Epithelial cell of esophagus (primary cell): ENCODE measurements around the gene APEX2.

Experiments
- DNase-seq: peaks from one replicate; pipeline ENCODE4 v3.0.0; 2010; ENCODE audit warnings: low read depth
- H3K4me3 ChIP-seq: 2 replicates; pipeline ENCODE4 v1.5.1; 2011; ENCODE audit warnings: mild to moderate bottlenecking, low read length, control low read depth
- TF ChIP-seq, protein P1 (sequence below): IDR thresholded peaks from 2 replicates; pipeline ENCODE4 v1.5.1; 2011; ENCODE audit warnings: low read depth, mild to moderate bottlenecking, low read length, control low read depth, inconsistent platforms; ENCODE audit not compliant: insufficient read depth; ENCODE audit errors: missing control alignments

APEX2 gene

DNA sequence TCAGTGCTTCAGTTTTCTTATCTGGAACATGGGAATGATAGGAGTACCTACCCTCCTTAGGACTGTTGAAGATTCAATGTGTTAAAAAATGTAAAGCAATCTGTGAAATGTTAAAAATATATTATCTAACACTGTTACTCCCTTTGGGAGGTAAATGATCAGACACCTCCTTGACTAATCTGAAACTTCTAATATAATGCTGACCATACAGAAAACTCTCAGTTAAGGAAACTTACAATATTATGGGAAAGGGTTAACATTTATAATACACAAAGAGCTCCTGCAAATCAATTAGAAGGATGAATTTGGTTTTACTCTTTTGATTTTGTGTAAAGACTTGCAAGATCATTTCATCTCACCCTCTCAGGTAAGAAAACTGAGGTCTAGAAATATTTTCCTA, 4.5 kb upstream of the APEX2 start:
- TF ChIP-seq, protein P1, sequence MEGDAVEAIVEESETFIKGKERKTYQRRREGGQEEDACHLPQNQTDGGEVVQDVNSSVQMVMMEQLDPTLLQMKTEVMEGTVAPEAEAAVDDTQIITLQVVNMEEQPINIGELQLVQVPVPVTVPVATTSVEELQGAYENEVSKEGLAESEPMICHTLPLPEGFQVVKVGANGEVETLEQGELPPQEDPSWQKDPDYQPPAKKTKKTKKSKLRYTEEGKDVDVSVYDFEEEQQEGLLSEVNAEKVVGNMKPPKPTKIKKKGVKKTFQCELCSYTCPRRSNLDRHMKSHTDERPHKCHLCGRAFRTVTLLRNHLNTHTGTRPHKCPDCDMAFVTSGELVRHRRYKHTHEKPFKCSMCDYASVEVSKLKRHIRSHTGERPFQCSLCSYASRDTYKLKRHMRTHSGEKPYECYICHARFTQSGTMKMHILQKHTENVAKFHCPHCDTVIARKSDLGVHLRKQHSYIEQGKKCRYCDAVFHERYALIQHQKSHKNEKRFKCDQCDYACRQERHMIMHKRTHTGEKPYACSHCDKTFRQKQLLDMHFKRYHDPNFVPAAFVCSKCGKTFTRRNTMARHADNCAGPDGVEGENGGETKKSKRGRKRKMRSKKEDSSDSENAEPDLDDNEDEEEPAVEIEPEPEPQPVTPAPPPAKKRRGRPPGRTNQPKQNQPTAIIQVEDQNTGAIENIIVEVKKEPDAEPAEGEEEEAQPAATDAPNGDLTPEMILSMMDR, result no peak
- no peak overlapping the region for H3K4me3 ChIP-seq

DNA sequence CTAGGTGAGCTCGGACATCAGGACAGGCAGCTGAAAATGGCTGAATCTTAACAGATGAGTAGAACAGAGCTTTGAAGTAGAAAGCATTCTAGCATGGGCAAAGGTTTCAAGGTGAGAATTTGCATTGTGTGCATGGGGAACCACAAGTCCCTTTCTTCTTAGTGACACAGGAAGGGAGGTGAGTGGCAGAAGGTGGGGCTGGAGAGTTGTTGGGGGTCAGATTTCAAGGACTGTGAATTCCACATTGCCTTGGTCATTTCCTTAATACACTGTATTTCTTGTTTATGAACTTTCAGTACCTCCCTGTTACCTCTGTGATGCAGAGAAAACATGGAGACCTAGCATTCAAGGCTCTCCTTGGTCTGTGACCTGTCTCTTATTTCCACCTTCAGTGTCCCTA, 4.1 kb downstream of the APEX2 start:
- no peak for DNase-seq
- TF ChIP-seq, protein P1, result no peak

More for the DNA sequence above, 4.5 kb upstream of the APEX2 start:
- no peak for DNase-seq

DNA sequence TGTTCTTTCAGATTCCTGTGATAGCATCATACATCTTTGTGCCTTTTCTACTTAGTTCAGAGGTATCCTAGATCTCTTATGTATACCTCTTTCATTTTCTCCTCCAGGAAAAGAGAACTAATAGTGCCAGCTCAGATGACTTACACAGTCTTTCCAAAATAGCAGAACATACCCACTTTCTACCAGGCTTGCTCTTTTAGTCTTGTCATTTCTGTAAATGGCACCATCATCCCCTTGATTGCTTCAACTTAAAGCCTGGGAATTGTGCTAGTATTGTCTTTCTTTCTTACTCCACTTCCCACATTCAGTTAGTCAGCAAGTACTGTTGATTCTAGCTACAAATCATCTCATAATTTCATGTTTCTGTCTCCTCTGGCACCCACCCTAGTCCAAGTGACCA, 5.1 kb downstream of the APEX2 start:
- DNase-seq, result no peak
- no peak overlapping the region for H3K4me3 ChIP-seq
- TF ChIP-seq, protein P1, result no peak

More for the DNA sequence above, 4.1 kb downstream of the APEX2 start:
- H3K4me3 ChIP-seq, result no peak overlapping the region

DNA sequence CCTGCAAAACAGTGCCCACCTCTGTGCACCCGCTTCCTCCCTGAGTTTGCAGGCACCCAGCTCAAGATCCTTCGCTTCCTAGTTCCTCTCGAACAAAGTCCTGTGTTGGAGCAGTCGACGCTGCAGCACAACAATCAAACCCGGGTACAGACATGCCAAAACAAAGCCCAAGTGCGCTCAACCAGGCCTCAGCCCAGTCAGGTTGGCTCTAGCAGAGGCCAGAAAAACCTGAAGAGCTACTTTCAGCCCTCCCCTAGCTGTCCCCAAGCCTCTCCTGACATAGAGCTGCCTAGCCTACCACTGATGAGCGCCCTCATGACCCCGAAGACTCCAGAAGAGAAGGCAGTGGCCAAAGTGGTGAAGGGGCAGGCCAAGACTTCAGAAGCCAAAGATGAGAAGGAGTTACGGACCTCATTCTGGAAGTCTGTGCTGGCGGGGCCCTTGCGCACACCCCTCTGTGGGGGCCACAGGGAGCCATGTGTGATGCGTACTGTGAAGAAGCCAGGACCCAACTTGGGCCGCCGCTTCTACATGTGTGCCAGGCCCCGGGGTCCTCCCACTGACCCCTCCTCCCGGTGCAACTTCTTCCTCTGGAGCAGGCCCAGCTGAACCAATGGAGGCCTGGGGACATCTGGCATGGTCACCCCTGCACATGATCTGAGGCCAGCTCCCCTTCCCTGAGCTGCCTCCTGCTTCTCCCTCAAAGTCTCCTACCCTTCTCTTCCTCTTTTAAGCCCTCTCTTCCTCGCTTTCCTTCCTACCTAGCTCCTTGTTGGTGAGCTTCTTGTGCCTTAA, 6.9 kb downstream of the APEX2 start:
- DNase-seq, result peak; percentile 66
- TF ChIP-seq, protein P1, result no peak
- no peak overlapping the region for H3K4me3 ChIP-seq

DNA sequence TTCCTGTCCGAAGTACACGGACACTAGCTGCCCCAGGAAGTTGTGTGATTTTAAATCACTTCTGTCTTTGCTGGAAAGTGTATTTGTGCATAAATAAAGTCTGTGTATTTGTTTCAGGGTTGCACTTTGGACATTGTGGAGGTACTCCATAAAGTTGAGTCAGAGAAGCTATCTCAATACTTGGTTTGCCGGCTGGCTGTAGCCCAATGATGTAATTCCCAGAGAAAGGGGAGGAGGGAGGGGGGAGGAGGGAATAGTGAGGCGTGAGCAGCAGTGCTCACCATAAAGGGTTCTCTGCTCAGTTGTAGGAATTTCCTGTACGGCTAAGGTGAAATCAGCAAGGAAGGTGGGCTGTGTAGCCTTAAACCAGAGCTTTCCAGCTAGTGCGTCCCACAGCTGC, 7.5 kb downstream of the APEX2 start:
- TF ChIP-seq, protein P1, result no peak
- H3K4me3 ChIP-seq, result no peak overlapping the region
- DNase-seq, result peak; percentile 79

DNA sequence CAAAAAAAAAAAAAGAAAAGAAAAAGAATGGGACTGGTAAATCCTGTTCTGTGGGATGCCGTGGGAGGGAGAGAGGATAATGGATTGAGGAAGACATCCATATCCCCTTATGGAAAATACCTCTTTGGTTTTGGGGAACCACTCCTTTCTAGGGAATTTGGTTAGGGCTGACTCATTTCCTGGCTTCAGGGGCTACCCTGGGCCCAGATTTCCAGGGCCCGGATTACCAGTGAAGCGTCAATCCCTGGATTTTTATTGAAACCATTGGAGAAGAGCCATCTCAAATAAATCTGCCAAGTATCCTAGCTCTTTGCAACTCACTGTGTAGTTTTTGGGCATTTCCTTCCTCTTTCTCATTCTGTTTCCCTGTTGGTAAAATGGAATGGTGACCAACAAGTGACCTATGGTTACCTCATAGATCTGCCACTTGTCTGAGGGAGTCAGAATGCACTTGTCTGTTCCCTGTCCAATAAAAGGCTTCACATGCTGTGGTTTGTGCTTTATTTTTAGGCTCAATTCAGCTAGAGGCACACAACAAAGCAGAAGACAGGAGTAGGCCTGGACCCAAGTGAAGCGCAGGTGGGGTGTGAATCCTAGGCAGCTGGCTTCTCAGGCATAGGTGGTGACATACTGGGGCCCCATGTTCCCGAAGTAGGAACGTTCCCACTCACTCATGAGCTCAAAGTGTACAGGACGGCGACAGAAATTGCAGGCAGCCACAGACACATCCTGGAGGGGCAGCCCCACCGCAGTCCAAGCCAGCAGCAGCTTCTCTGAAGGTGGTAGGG, 8.6 kb downstream of the APEX2 start:
- H3K4me3 ChIP-seq, result no peak overlapping the region
- peak; percentile 80 for DNase-seq
- TF ChIP-seq, protein P1, result no peak
